ENCODE measurements around the gene TMIGD3.
A peak's percentile ranks its signal among the peaks of the same experiment; 100 is the strongest.

TMIGD3 gene

GRCh38 chr1:111496398-111496797, 7.0 kb downstream of the TMIGD3 start:
- no peak for TF ChIP-seq POLR2A (IDR thresholded peaks at IDR 0.05; ENCODE audit: low read depth, low read length)
- no peak for FAIRE-seq
- DNase-seq (ENCODE audit: insufficient read length, low spot score): no peak

DNA sequence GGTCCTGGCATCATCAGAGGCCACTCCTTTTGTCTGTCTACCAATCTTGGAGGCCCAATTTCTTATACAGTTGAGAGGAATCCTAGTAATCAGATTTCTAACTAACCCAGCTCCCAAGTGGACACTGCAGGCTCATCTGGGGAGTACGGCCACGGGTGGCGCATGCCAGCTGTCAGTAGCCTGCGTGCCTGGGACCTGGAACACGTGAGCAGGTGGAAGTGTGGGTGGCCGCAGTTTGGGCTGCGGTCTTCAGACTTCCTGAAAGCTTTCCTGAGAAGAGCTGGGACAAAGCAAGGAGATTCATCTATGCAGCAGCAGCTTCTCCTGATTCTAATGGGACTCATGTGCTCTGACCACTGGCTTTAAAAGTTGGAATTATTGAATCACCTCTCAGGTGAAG, 12.4 kb downstream of the TMIGD3 start:
- FAIRE-seq (no peak), DNase-seq (ENCODE audit: insufficient read length, low spot score) (no peak)
- no peak for TF ChIP-seq POLR2A (IDR thresholded peaks at IDR 0.05; ENCODE audit: low read depth, low read length)

DNA sequence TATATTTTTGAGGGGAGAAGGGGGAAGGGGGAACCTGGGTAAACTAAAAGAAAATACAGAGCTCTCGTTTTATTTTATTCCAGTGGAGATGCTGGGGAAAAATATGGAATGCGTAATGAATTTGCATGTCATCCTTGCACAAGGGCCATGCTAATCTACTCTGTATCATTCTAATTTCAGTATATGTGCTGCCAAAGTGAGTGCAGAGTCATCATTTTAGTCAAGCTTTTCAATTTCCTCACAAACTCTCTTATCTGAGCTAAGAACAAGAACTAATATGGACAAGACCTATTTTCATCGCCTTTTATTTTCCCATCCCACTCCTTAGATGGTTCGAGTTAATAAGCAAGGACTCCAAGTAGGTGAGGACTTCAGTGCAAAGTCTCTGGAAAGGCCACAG, 13.2 kb downstream of the TMIGD3 start:
- no peak for TF ChIP-seq POLR2A (IDR thresholded peaks at IDR 0.05; ENCODE audit: low read depth, low read length)
- no peak for FAIRE-seq
- no peak for DNase-seq (ENCODE audit: insufficient read length, low spot score)

GRCh38 chr1:111489604-111490003, 13.8 kb downstream of the TMIGD3 start:
- DNase-seq (ENCODE audit: insufficient read length, low spot score) (no peak), FAIRE-seq (no peak)
- TF ChIP-seq POLR2A (IDR thresholded peaks at IDR 0.05; ENCODE audit: low read depth, low read length): no peak

DNA sequence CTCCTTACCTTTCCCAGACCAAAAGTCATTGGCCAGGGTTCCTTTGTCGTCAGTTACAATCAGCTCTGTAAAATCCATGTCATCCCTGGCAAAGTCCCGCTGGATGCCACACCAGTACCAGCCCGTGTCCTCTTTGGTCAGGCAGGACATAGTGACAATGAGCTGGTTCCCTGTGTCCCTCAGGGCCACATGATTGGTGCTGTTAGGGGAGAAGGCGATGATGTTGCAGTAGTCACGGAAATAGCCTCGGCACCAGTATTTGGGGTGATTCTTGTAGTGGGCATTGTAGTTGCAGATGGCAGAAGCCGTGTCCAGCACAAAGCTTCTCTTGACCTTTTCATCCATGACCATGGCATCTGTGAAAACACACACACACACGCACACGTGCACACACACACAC, 14.8 kb downstream of the TMIGD3 start:
- TF ChIP-seq POLR2A (IDR thresholded peaks at IDR 0.05; ENCODE audit: low read depth, low read length): no peak
- no peak for FAIRE-seq

GRCh38 chr1:111487133-111487532, 16.3 kb downstream of the TMIGD3 start:
- FAIRE-seq: no peak
- no peak for TF ChIP-seq POLR2A (IDR thresholded peaks at IDR 0.05; ENCODE audit: low read depth, low read length)
- no peak for DNase-seq (ENCODE audit: insufficient read length, low spot score)

More for the DNA sequence above, 14.8 kb downstream of the TMIGD3 start:
- no peak for DNase-seq (ENCODE audit: insufficient read length, low spot score)

DNA sequence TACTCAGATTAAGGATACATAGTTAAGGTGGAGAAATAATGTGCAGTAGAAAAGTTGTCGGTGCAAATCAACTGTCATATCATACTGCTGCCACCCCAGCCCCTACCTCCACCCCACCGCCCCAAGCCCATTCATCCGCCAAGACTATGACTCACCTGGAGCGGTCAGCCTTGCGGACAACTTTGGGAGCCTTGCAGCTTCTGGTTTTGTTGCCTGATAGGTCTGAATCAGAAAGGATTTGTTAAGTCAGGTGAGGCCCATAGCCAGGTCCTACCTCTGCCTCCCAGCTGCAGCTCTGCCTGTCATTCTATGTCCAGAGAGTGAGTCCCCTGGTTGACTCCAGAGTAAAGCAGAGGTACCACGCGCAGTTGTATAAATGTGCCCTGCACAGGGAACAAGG, 17.0 kb downstream of the TMIGD3 start:
- no peak for TF ChIP-seq POLR2A (IDR thresholded peaks at IDR 0.05; ENCODE audit: low read depth, low read length)
- DNase-seq (ENCODE audit: insufficient read length, low spot score) (no peak), FAIRE-seq (no peak)

- FAIRE-seq: no peak
- DNase-seq (ENCODE audit: insufficient read length, low spot score): no peak
- no peak for TF ChIP-seq POLR2A (IDR thresholded peaks at IDR 0.05; ENCODE audit: low read depth, low read length)
These were observed 18.9 kb downstream of the TMIGD3 start for GRCh38 chr1:111484391-111485026.

GRCh38 chr1:111483876-111484275, 19.6 kb downstream of the TMIGD3 start:
- FAIRE-seq: no peak
- no peak for TF ChIP-seq POLR2A (IDR thresholded peaks at IDR 0.05; ENCODE audit: low read depth, low read length)
- DNase-seq (ENCODE audit: insufficient read length, low spot score): no peak

- TF ChIP-seq POLR2A (IDR thresholded peaks at IDR 0.05; ENCODE audit: low read depth, low read length): no peak
- no peak for DNase-seq (ENCODE audit: insufficient read length, low spot score)
These were observed 20.3 kb downstream of the TMIGD3 start for GRCh38 chr1:111483166-111483565.

DNA sequence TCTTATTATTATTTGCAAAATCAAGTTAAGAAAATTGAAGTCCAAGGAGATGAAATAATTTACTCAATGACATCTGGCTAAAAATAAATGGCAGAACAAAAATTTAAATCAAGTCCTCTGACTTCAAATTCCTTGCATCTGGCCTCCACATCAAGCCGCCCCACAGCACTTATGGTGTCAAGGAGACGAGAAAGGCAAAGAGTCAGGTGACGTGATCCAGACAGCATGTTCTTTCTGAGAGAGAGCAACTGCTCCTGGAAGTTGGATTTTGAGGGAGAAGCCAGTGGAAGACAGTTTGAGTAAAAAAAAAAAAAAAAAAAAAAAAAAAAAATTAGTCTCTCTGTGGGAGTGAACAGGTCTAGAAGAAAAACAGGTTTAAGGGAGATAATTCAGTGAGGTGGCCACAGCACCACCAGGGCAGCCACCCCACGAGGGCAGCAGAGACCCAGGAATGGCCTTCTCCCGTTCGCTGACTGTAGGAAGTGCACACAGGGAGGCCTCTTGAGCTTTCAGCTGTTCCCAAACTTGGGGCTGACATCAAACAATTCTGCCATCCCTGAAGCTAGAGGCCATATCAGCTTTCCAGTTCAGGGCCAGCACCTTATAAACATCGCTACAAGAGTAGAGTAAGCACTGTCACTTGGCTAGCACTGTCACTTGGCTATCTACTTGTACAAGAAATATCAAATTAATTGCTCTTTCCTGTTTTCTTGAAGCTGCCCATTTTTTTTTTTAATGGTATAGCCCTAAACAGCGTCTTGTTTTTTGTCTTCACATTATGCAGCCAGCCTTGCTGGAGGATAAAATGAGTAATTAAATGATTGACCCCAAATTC, 21.8 kb downstream of the TMIGD3 start:
- TF ChIP-seq POLR2A (IDR thresholded peaks at IDR 0.05; ENCODE audit: low read depth, low read length): no peak
- FAIRE-seq: peak; percentile 11
- DNase-seq (ENCODE audit: insufficient read length, low spot score): peak; percentile 51

More at GRCh38 chr1:111483166-111483565, 20.3 kb downstream of the TMIGD3 start:
- FAIRE-seq: no peak

DNA sequence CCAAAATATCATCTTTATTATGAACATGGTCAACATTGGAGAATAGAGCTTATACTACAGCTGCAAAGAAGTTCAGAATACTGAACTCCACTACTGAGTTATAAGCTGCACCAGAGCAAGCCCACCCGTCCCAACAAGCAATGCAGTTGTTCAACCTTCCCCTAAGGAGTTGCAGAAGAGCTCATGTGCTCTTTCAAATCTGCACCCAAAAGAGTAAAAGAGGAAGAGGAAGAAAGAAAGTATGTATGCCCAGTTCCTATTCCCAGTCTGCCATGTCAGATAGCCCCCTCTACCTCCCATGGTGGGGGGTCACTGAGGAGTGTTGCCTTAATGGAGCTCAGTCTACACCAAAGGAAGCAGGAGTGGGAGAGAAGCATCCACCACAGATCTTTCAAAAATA, 22.8 kb downstream of the TMIGD3 start:
- FAIRE-seq (no peak), DNase-seq (ENCODE audit: insufficient read length, low spot score) (no peak)
- no peak for TF ChIP-seq POLR2A (IDR thresholded peaks at IDR 0.05; ENCODE audit: low read depth, low read length)

DNA sequence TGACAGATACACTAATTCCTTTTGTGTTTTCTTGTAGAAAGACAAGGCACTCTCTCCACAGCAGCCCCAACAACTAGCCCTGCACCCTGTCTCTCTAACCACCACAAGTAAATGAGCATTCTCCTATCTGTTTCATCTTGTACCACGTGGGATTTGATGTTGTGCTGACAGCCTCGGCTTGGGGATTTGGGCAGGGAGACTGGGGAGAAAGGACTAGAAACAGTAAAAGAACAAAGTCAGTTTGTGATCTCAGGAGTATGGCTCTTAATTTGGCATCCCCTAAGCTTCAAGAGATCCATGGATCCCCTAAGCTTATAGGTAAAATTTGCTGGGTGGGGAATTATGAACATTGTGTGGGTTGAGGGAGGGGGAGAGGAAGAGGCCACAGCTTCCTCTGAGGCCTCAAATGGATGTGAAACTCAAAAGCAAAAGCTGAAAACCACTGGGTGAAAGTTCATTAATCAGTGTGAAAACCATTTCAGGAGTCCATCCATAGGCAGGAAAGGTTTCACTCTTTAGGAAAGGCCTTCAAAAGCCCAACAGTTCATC, 26.6 kb downstream of the TMIGD3 start:
- no peak for DNase-seq (ENCODE audit: insufficient read length, low spot score)
- TF ChIP-seq POLR2A (IDR thresholded peaks at IDR 0.05; ENCODE audit: low read depth, low read length): no peak
- no peak for FAIRE-seq

DNA sequence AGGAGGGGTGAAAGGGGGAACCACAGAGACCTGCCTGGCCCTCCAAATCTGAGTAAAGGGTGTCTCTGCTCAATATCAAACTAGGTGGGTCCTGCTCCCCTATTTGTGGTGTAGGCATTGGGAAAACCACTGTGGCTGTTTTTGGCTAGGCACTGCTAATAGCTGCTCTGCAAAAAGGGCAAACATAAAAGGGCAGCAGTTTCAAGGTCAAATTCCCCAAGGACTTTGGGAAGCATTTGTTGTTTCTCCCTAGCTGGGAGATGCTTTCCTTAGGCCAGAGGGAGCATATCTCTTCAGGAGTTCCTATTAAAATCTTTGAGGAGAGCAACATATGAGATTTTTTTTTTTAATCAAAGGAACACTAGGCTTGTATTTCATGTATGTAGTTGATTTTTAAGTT, 27.2 kb downstream of the TMIGD3 start:
- no peak for DNase-seq (ENCODE audit: insufficient read length, low spot score)
- TF ChIP-seq POLR2A (IDR thresholded peaks at IDR 0.05; ENCODE audit: low read depth, low read length): no peak
- FAIRE-seq: no peak

GRCh38 chr1:111475701-111476100, 27.7 kb downstream of the TMIGD3 start:
- DNase-seq (ENCODE audit: insufficient read length, low spot score): no peak
- no peak for TF ChIP-seq POLR2A (IDR thresholded peaks at IDR 0.05; ENCODE audit: low read depth, low read length)
- no peak for FAIRE-seq

Measured in H54 (cell line).